A673 (cell line): ENCODE results near the gene TRAPPC6A.

ENCODE experiments used
- EZH2 ChIP-seq: fragments of 200-600 bp; sonication (generic); IDR thresholded peaks from 2 replicates; pipeline ENCODE4 v1.6.1; 2017; ENCODE audit warnings: borderline replicate concordance, low read depth, mild to moderate bottlenecking, mixed read lengths, antibody characterized with exemption, low read length; ENCODE audit not compliant: poor library complexity, severe bottlenecking
- TF ChIP-seq, protein P1 (sequence below): fragments of 300-800, 200-600 bp; sonication (generic); conservative IDR thresholded peaks from 2 replicates; pipeline ENCODE4 v1.5.1; 2017; ENCODE audit warnings: low read depth, mild to moderate bottlenecking, antibody characterized with exemption, low read length, moderate library complexity, mixed read lengths

DNA sequence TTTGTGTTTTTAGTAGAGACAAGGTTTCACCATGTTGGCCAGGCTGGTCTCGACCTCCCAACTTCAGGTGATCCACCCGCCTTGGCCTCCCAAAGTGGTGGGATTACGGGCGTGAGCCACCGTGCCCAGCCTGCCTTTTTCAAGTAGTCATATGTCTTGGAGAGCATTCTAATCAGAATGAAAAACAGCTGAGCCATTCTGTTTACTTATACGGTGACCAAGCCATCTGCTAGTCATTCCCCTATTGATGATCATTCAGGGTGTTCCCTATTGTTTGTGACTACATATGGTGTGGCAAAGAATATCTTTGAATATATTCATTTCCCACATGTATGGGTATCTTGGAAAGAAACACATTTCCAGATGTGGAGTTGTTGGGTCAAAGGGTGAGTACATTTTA is 17.7 kb upstream of the TRAPPC6A start:
- TF ChIP-seq, protein P1, sequence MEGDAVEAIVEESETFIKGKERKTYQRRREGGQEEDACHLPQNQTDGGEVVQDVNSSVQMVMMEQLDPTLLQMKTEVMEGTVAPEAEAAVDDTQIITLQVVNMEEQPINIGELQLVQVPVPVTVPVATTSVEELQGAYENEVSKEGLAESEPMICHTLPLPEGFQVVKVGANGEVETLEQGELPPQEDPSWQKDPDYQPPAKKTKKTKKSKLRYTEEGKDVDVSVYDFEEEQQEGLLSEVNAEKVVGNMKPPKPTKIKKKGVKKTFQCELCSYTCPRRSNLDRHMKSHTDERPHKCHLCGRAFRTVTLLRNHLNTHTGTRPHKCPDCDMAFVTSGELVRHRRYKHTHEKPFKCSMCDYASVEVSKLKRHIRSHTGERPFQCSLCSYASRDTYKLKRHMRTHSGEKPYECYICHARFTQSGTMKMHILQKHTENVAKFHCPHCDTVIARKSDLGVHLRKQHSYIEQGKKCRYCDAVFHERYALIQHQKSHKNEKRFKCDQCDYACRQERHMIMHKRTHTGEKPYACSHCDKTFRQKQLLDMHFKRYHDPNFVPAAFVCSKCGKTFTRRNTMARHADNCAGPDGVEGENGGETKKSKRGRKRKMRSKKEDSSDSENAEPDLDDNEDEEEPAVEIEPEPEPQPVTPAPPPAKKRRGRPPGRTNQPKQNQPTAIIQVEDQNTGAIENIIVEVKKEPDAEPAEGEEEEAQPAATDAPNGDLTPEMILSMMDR: no peak
- TF ChIP-seq EZH2: no peak
